ENCODE data around the gene MTCL1. TPM values are rescaled to one million over a fixed set of nuclear protein-coding genes. Genes with fewer than 3 reads are reported as not detected.

Gene MTCL1
- total RNA-seq, 1 experiment from 2014 or later: 28.3 TPM

DNA sequence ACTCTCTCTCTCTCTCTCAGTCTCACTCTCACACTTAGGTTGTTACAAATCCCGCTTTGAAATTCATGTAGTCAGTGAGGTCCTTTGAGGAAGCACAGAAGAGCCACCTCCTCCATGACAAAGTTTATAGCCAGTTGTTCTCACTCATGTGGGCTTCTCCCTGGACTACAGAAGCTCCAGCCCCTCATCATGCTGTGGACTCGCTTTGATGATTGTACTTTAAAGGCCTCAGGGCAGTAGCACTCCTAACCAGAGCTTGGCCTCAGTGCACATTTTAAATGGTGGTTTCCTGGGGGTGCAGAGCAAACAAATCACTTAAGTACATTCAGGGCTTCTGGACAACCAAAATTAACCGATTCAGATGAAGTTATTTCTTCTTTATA, 115.7 kb downstream of the MTCL1 start:
- H3K36me3 ChIP-seq (ENCODE audit: control insufficient read depth, insufficient read depth, low read length): no peaks in the 10 kb centered on the region; the same call in 1 of the 2 replicates
- Mint-ChIP-seq H3K27me3 (ENCODE audit: insufficient read depth, unreplicated experiment) (no peaks in the 10 kb centered on the region), H3K9me3 (ENCODE audit: unreplicated experiment) (no peaks in the 10 kb centered on the region), H3K36me3 (ENCODE audit: insufficient read depth, unreplicated experiment) (peaks cover 6% of the 10 kb centered on the region), H3K27ac (ENCODE audit: unreplicated experiment) (no peak overlapping the region), H3K4me3 (ENCODE audit: unreplicated experiment) (no peak overlapping the region), H3K4me1 (ENCODE audit: low read depth, unreplicated experiment) (peaks cover 6% of the 10 kb centered on the region)
- H3K27me3 ChIP-seq (replicated peaks; ENCODE audit: control insufficient read depth, insufficient read depth, low read length): no peaks in the 10 kb centered on the region
- POLR2A ChIA-PET: no interaction called here
- no peaks in the 10 kb centered on the region for H3K9me3 ChIP-seq
- TF ChIP-seq, protein P1, sequence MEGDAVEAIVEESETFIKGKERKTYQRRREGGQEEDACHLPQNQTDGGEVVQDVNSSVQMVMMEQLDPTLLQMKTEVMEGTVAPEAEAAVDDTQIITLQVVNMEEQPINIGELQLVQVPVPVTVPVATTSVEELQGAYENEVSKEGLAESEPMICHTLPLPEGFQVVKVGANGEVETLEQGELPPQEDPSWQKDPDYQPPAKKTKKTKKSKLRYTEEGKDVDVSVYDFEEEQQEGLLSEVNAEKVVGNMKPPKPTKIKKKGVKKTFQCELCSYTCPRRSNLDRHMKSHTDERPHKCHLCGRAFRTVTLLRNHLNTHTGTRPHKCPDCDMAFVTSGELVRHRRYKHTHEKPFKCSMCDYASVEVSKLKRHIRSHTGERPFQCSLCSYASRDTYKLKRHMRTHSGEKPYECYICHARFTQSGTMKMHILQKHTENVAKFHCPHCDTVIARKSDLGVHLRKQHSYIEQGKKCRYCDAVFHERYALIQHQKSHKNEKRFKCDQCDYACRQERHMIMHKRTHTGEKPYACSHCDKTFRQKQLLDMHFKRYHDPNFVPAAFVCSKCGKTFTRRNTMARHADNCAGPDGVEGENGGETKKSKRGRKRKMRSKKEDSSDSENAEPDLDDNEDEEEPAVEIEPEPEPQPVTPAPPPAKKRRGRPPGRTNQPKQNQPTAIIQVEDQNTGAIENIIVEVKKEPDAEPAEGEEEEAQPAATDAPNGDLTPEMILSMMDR (IDR thresholded peaks at IDR 0.05; ENCODE audit: insufficient read depth in 1 of 2, low read depth in 1 of 2, low read length in 1 of 2, severe bottlenecking in 1 of 2, unreplicated experiment in 1 of 2): no peak
- no peak for DNase-seq
- no TSS peak for BruUV-seq (replicated peaks)
- peaks cover 5% of the 10 kb centered on the region; the same call in 1 of the 2 replicates for H3K4me1 ChIP-seq
- intact Hi-C loops (cut with micrococcal nuclease; ENCODE audit: unreplicated experiment): no loop called here
- H3K4me3 ChIP-seq (ENCODE audit: low read depth, low read length): no peak overlapping the region
- CTCF ChIA-PET: no interaction called here

DNA sequence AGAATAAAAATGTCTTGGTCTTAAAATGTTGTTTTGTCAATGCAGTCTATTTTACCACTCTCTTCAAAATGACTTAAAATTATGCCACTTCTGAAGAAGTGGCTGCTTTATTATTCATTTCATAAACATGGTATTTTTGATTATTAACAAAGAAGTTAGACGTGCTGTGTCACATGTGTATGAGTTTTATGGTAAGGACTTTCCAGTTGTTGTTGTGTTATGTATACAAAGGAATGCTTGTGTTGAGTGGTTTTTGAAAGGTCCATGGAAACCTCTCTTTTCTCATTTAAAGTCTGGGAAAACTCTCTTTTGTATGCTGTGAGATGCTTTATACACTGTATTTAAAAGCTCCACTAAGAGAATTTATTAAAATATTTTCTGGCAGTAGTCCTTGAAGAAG, 116.2 kb downstream of the MTCL1 start:
- Histone ChIP-seq H3K36me3 (ENCODE audit: control insufficient read depth, insufficient read depth, low read length) (no peaks in the 10 kb centered on the region; the same call in 1 of the 2 replicates), H3K9me3 (no peaks in the 10 kb centered on the region), H3K4me1 (peaks cover under 1% of the 10 kb centered on the region; the same call in 1 of the 2 replicates), H3K4me3 (ENCODE audit: low read depth, low read length) (no peak overlapping the region), H3K27me3 (replicated peaks; ENCODE audit: control insufficient read depth, insufficient read depth, low read length) (no peaks in the 10 kb centered on the region)
- Mint-ChIP-seq H3K4me3 (ENCODE audit: unreplicated experiment) (no peak overlapping the region), H3K4me1 (ENCODE audit: low read depth, unreplicated experiment) (peaks cover 1% of the 10 kb centered on the region), H3K27ac (ENCODE audit: unreplicated experiment) (no peak overlapping the region), H3K9me3 (ENCODE audit: unreplicated experiment) (no peaks in the 10 kb centered on the region), H3K27me3 (ENCODE audit: insufficient read depth, unreplicated experiment) (no peaks in the 10 kb centered on the region), H3K36me3 (ENCODE audit: insufficient read depth, unreplicated experiment) (peaks cover 6% of the 10 kb centered on the region)
- ChIA-PET CTCF (no interaction called here), POLR2A (no interaction called here)
- no TSS peak for BruUV-seq (replicated peaks)
- intact Hi-C loops (cut with micrococcal nuclease; ENCODE audit: unreplicated experiment): no loop called here
- TF ChIP-seq, protein P1 (IDR thresholded peaks at IDR 0.05; ENCODE audit: insufficient read depth in 1 of 2, low read depth in 1 of 2, low read length in 1 of 2, severe bottlenecking in 1 of 2, unreplicated experiment in 1 of 2): no peak
- no peak for DNase-seq

DNA sequence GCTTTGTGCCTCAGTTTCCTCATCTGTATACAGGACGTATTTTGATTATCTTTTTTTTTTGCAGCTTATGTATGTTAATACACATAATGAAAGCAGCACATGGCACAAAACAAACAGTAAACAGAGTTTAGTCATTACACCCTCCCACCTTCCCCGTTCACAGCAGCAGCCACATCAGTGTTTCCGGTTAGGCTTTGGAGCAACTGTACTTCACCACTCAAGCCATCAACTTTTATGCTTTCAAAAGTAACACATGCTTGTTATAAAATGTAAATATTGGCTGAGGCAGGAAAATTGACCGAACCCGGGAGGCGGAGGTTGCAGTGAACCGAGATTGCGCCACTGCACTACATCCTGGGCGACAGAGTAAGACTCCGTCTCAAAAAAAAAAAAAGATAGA, 117.3 kb downstream of the MTCL1 start:
- ChIA-PET POLR2A (no interaction called here), CTCF (no interaction called here)
- Mint-ChIP-seq H3K9me3 (ENCODE audit: unreplicated experiment) (no peaks in the 10 kb centered on the region), H3K27ac (ENCODE audit: unreplicated experiment) (no peak overlapping the region), H3K27me3 (ENCODE audit: insufficient read depth, unreplicated experiment) (no peaks in the 10 kb centered on the region), H3K4me3 (ENCODE audit: unreplicated experiment) (no peak overlapping the region), H3K4me1 (ENCODE audit: low read depth, unreplicated experiment) (no peaks in the 10 kb centered on the region), H3K36me3 (ENCODE audit: insufficient read depth, unreplicated experiment) (peaks cover 6% of the 10 kb centered on the region)
- Histone ChIP-seq H3K9me3 (no peaks in the 10 kb centered on the region), H3K4me3 (ENCODE audit: low read depth, low read length) (no peak overlapping the region), H3K36me3 (ENCODE audit: control insufficient read depth, insufficient read depth, low read length) (no peaks in the 10 kb centered on the region; the same call in 1 of the 2 replicates), H3K27me3 (replicated peaks; ENCODE audit: control insufficient read depth, insufficient read depth, low read length) (no peaks in the 10 kb centered on the region), H3K4me1 (no peaks in the 10 kb centered on the region)
- no peak for DNase-seq
- intact Hi-C loops (cut with micrococcal nuclease; ENCODE audit: unreplicated experiment): no loop called here
- no TSS peak for BruUV-seq (replicated peaks)
- TF ChIP-seq, protein P1 (IDR thresholded peaks at IDR 0.05; ENCODE audit: insufficient read depth in 1 of 2, low read depth in 1 of 2, low read length in 1 of 2, severe bottlenecking in 1 of 2, unreplicated experiment in 1 of 2): no peak
